Measurements from ENCODE around the gene MGMT.

DNA sequence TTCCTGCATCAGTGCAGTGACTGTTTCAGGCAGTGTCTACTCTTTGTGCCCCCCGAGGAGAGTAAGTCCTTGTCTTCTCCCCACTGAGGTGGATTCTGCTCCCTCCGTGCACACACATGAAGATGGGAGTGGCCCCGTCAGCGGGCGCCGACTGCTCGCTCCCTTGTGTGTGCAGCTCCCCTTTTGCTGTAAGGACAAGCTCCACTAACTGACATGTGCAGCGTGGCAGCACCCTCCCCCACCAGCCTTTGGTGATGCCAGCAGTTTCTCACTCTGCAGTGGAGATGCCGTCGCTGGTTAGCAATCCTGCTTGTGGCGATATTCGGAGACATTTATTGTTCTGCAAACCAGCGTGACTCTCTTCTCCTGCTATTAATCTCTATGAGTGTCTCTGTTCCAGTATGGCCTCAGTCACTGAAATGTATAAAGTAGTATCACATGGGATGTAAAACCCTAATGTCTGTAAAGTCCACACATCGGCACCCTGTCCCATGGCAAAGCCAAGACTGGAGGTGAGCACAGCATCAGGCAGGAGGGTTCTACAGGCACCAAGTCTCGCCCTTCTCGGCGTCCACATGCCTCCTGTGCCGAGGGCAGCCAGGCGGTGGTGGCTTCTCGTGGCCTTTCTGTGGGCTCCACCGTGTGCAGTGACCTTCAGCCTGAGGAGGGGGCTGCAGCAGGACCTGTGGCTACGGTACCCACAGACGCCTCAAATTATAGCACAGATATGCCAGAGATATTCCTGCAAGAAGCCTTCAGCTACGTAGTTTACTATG, 294.3 kb downstream of the MGMT start:
- TF ChIP-seq POLR2A (IDR thresholded peaks at IDR 0.05) (no peak), CTCF (IDR thresholded peaks at IDR 0.05) (no peak)
